Germinal center (tissue), 1 donor: Measurements from ENCODE around the gene KCNA10.
A peak's percentile ranks its signal among the peaks of the same experiment; 100 is the strongest.

ENCODE experiments used
- DNase-seq: peaks from one replicate; pipeline ENCODE4 v3.0.0; 2012; ENCODE audit warnings: mixed read lengths, low spot score

The KCNA10 gene

DNA sequence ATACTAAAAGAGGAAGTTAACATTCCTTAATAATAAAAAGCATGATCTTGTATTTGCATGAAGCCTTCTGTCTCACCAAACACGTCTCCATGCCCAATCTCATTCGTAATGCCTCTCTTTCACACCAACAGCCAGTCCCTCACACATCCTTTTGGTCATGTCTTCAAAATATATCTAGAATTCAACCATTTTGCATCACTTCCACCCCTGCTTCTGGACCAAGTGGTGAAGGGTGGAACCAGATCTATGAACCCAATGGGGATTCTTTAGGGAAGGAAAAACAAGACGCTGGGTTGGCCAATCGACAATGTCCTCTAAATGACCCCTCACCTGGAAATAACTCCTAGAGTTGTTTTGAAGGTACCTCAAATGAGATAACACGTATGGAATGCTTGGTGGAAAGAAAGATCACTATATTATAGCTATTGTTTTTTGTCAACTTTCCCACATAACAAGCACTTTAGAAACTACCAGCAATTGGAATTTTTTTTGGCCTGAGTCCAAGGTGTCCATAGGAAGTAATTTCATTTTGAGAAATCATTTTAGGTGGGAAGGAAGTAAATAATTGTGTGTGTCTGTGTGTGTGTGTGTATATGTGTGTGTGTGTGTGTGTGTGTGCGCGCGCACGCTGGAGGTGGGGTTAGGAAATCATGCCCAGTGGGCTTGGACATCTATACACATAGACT is at the start of gene KCNA10:
KCNA10 (minus strand) TSS at position 51 of the 686 bp plus-strand sequence. CDS start 388 bp downstream, outside the sequence.
- DNase-seq: no peak

- no peak for DNase-seq
These were observed 47.9 kb upstream of the KCNA10 start for GRCh38 chr1:110566836-110567235.

DNA sequence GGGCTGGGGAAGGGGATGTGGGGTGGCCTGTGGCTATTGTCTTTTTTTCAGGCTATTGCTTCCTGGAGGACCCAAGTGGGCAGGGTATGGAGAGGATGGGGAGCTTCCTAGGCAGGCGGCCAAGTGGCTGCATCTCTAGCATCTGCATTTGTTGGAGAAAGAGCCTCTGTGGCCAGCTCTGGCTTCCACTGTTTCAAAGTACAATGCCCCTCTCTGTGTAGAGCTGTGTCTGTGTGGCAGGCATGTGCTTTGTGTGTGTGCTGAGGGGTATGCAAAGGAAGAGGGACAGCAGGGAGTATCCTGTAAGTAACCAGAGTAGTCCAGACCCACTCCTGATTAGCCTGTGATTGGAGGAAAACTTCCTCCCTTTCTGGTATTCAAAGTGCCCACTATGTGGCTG is 46.6 kb upstream of the KCNA10 start:
- DNase-seq: no peak

- DNase-seq: no peak
These were observed 44.1 kb upstream of the KCNA10 start for GRCh38 chr1:110563089-110563488.

- DNase-seq: no peak
These were observed 42.6 kb upstream of the KCNA10 start for GRCh38 chr1:110561596-110561995.

DNA sequence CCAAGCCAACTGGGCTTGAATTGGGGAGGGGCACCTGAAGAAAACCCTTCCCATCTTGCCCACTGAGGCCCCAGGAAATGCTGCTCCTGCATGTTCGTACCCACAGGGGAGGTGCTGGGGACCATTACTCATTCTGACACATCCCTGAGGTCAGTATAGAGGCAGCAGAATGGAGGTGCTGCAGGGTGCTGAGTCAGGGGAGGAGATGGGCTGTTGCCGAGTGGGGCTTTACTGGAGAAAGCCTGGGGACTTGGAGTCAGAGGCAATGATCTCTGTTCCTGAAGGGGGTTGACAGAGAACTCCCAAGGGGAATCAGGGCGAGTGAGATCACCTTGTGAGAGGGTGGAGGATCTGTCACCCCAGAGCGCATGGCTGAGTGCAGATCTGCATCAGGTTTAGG is 40.2 kb upstream of the KCNA10 start:
- DNase-seq: no peak

DNA sequence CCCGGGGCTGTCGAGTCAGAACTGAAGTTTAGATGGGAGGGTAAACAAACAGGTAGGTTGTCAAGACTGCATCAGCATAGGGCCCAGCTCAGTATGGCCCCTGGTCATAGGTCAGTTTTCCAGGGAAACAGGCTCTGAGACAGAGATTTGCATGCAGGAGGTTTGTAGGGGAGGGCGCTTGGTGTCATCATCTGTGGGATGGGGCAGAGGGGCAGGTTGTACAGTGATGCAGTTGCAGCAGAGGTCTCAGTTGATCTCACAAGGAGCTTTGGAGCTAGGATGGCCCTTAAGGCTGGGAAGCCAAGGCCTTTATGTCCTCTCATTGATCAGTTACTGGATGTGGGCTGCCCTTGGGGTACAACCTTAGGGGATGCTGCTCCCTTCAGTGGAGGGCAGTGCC is 38.5 kb upstream of the KCNA10 start:
- no peak for DNase-seq

DNA sequence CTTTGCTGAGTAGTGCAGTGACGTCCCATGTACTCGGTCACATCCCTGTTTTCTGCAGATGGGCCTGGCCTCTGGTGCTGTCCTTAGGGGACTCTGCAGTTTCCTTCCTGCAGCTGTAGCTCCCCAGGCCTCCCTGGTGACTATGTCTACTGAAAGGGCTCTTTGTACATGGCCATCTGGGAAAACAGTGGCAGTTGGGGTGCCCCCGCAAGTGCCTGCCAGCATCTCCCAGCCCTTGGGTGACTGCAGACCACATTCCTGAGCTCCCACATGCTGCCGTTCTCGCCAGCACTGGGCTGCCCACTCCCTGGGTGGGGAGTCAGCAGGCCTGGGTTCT is 37.5 kb upstream of the KCNA10 start:
- DNase-seq: no peak

DNA sequence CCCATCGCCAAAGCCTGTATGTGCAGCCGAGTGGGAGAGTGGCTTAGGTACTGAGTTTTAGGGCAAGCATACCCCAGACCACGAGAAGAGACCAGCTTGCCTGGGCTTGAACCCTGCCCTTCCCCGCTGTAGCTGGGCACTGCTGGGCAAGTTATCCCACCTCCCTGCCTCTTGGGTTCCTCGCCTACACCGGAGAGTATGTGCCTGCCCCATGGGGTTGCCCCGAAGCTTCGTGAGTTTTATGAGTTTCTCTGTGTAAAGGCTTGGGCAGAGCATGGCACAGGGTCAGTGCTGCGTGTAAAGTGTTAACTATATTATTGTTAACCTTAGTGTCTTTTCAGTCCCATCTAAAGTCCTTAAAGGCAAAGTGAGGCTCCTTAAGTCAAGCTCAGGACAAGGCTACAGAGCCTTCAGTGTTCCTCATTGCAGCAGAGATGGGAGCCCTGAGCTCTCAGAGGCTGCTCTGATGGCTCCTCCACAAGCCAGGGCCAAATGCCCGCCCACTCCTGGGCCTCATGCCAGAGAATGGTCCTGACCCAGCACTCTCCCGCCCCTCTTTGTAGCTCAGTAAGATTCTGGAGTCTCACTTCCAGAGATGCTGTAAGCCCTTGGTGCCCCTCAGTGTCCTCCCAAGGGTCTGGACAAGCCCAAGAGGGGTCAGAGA is 37.0 kb upstream of the KCNA10 start:
- no peak for DNase-seq

GRCh38 chr1:110554871-110555801 is 36.2 kb upstream of the KCNA10 start:
- DNase-seq: peak; percentile 69

GRCh38 chr1:110551278-110551809 is 32.4 kb upstream of the KCNA10 start:
- no peak for DNase-seq

DNA sequence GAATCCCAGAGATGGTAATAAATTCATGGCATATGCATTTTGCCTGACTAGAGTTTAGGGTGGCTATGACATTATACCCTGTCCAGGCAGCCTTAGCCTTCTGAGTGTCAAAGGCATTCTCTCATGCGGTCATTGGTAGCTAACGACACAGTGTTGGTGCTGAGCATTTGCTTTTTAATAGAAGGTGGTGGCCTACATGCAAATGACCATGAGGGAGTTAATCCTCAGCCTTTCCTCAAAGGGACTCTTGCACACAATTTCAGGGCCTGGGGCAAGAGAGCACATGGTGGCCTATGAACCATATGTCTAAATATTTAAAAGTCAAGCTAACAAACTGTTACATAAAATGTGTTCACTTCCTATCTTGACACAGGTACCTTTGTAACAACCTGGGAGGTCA is 30.9 kb upstream of the KCNA10 start:
- no peak for DNase-seq

DNA sequence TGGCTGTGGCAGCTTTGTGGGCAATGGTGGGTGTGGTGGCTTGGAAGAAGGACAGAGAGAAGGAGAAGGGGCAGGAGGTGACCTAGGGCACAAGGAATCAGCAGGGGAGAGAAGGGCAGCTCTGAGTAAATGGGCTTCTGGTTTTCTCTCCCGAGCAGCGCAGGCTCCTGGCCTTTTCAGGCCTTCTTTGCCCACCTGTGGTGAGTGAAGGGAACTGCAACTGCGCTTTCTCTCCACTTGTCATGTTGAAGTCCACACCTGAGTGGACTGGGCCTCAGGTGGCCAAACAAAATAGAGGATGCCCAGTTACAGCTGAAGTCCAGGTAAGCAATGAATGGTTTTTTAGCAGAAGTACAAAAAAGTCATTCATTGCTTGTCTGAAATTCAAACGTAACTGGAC is 29.4 kb upstream of the KCNA10 start:
- DNase-seq: no peak

DNA sequence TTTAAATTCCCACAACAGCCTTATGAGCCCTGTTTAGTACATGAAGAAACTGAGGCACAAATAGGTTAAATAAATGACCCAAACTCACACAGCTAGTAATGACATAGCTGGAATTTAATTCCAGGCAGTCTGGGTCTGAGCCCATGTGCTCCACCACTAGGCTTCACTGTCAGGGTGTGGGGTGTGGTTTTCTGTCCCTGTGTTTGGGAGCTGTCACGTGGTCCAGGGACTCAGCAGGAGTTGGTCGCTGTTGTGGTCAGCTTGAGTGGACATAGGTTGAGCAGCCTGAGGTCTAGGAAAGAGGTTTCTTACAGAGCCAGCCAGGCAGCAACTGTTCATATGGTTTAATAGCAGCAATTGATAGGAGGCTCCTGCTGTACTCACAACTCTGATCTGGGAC is 28.0 kb upstream of the KCNA10 start:
- DNase-seq: no peak

DNA sequence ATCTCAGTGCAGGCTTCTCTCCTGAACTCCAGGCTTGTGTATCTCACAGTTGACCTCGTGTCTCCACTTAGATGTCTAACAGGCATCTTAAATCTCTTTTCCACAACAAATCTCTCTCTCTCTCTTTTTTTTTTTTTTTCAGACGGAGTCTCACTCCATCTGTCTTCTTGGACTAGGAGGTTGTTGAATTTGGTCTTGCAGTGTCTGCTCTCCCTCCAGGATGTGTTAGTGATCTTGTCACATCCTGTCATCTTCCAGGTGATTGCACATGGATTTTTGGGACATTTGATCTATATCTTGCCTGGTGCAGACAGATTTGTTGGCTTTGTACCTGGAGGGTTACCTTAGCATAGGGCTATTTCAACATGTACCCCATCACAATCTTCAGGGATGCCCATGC is 26.5 kb upstream of the KCNA10 start:
- DNase-seq: no peak

- DNase-seq: no peak
These were observed 25.8 kb upstream of the KCNA10 start for GRCh38 chr1:110544753-110545152.

DNA sequence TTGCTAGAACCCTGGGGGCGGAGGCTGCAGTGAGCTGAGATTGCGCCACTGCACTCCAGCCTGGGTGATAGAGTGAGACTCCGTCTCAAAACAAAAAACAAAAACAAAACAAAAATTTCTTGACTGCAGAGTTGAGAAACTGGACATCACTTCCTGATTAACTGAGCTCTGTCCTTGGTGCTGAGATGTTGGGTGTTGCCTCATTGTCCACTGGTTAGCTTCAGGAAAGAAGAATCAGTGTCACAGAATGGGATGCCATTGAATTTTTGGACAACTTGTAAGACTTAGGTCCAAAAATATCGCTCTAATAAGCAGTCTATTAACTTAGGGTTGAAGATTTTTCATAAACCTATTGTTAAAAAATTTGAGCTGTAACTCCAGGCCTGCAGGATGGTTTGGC is 23.8 kb upstream of the KCNA10 start:
- DNase-seq: no peak

GRCh38 chr1:110541906-110542395 is 23.0 kb upstream of the KCNA10 start:
- DNase-seq: no peak

- DNase-seq: no peak
These were observed 22.1 kb upstream of the KCNA10 start for GRCh38 chr1:110540891-110541685.

DNA sequence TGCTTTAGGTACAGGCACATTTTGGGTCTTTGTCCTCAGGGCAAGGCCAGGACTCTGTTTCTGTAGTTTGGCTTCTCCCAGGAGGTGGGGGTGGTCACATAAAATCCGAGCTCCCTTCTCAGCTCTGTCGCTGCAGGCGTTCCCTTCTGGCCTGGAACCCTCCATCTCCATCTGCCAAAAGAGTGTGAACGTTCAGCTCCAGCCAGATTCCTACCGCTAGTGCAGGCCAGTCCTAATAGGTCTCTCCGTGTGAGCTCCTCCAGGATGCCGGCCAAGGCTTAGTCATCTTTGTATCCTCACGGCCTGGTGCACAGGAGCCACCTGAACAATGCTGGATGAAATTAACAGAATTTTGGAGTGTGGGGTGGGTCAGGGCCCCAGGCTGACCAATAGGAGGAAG is 19.9 kb upstream of the KCNA10 start:
- DNase-seq: no peak

DNA sequence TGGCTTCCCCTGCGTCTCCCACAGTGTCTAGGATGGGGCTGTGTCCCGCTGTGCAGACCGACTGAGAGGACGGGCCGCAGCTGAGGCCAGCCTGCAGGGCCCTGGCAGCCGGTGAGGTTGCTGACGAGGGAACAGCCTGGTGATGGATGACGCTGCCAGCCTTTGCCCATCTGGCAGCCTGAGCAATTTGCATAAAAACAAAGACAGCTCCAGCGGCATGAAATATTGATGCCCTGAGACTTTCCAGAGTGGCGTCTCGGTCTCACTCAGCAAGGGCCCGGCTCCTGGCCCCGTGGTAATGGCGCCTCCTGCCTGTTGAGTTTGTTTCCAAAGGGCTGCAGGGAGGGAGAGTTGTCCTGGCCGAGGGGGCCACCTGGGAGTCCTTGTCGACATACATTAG is 19.1 kb upstream of the KCNA10 start:
- no peak for DNase-seq

DNA sequence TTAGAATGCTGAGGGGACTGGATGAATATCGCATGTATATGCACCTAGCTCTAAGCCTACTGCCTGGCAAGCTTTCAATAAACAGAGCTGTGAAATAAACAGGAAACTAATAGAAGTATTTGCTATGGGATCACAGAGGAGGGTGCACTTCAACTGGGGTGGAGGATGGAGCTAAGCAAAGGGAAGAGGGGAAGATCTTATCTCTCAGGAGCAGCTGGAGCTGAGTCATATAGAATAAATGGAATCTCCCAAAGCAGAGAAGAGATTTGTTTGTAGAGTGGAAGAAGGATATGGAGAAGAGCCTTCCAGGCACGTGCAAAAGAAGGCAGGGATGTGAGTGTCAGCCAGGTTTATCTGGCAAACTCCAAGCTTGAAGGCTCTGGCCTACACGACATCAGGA is 17.0 kb upstream of the KCNA10 start:
- DNase-seq: no peak
